Mesothelial cell of epicardium (in vitro differentiated cells): ENCODE measurements around the gene SUSD4. TPM values are rescaled to one million over a fixed set of nuclear protein-coding genes. Genes with fewer than 3 reads are reported as not detected.

Source experiments
- DNase-seq, 2 experiments: peaks; one replicate each; pipeline ENCODE4 v3.0.0; 2021; ENCODE audit warnings: low spot score in 2 of 2; ENCODE audit not compliant: unreplicated experiment in 2 of 2
- H3K27ac Mint-ChIP-seq: 2 replicates; pipeline ENCODE4 v1.8.0; 2021; ENCODE audit warnings: mixed read lengths
- H3K27me3 Mint-ChIP-seq: 2 replicates; pipeline ENCODE4 v1.8.0; 2021; ENCODE audit warnings: low read depth, mixed read lengths
- H3K36me3 Mint-ChIP-seq: 2 replicates; pipeline ENCODE4 v1.8.0; 2021; ENCODE audit warnings: mixed read lengths
- H3K4me1 Mint-ChIP-seq: 2 replicates; pipeline ENCODE4 v1.8.0; 2021; ENCODE audit warnings: mixed read lengths
- H3K4me3 Mint-ChIP-seq: 2 replicates; pipeline ENCODE4 v1.8.0; 2021; ENCODE audit warnings: mild to moderate bottlenecking, moderate library complexity, mixed read lengths
- H3K9me3 Mint-ChIP-seq: 2 replicates; pipeline ENCODE4 v1.8.0; 2021; ENCODE audit warnings: mixed read lengths
- total RNA-seq: library from RNA; stranded (reverse); gene quantifications from 3 replicates; pipeline ENCODE4 v1.2.1, GENCODE V29; 2021
- TF ChIP-seq, protein P1 (sequence below): fragments of 200-600 bp; sonication (generic); IDR thresholded peaks from one replicate; pipeline ENCODE4 v1.5.0; 2021; ENCODE audit warnings: antibody characterized with exemption; ENCODE audit not compliant: unreplicated experiment

The SUSD4 gene
- total RNA-seq, 1 donor from 2014 or later: 0.40 TPM

DNA sequence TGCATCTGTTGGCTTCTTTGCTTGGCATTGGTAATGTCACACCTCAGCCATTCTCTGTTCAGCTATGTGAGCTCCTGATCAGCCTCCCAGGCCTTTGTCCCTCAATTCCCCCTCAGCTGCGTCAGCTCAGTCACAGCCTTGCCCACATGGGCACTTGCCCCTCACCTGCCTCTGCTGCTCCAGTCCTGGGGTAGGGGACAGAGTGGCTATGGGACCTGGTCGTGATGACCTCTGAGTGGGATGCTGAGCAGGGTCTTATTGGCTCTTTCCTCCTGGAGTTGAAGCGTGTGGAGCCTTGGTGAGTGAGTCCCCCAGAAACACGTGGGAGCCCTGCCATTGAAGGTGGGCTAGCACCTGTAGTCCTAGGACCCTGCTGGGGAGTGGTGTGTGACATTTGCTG is 159.6 kb downstream of the SUSD4 start:
- H3K27me3 Mint-ChIP-seq: peaks cover 17% of the 10 kb centered on the region
- H3K4me3 Mint-ChIP-seq: no peak overlapping the region
- DNase-seq: no peak
- H3K4me1 Mint-ChIP-seq: no peaks in the 10 kb centered on the region
- TF ChIP-seq, protein P1, sequence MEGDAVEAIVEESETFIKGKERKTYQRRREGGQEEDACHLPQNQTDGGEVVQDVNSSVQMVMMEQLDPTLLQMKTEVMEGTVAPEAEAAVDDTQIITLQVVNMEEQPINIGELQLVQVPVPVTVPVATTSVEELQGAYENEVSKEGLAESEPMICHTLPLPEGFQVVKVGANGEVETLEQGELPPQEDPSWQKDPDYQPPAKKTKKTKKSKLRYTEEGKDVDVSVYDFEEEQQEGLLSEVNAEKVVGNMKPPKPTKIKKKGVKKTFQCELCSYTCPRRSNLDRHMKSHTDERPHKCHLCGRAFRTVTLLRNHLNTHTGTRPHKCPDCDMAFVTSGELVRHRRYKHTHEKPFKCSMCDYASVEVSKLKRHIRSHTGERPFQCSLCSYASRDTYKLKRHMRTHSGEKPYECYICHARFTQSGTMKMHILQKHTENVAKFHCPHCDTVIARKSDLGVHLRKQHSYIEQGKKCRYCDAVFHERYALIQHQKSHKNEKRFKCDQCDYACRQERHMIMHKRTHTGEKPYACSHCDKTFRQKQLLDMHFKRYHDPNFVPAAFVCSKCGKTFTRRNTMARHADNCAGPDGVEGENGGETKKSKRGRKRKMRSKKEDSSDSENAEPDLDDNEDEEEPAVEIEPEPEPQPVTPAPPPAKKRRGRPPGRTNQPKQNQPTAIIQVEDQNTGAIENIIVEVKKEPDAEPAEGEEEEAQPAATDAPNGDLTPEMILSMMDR: no peak
- no peaks in the 10 kb centered on the region for H3K9me3 Mint-ChIP-seq
- H3K36me3 Mint-ChIP-seq: no peaks in the 10 kb centered on the region
- no peak overlapping the region for H3K27ac Mint-ChIP-seq

DNA sequence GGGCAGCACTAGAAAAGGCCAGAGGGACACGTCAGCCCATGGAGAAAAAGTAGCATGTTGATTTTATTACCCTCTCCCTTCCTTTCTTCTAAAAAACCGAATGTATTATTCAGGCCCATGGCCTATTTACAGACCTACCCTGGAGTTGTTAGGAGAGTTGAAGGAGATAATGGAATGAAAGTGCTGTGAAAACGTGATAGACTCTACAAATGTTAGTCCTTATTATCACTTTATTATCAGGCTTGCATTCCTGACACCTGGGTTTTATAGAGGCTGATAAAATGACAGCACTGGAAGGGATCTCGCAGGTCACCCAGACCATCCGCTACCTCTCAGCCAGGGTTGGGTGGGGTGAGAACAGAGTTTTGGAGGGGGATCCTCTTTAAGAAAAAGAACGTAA is 160.3 kb downstream of the SUSD4 start:
- Mint-ChIP-seq H3K36me3 (no peaks in the 10 kb centered on the region), H3K4me3 (no peak overlapping the region), H3K27me3 (peaks cover 20% of the 10 kb centered on the region), H3K27ac (no peak overlapping the region), H3K9me3 (no peaks in the 10 kb centered on the region), H3K4me1 (no peaks in the 10 kb centered on the region)
- TF ChIP-seq, protein P1: no peak
- DNase-seq: no peak

DNA sequence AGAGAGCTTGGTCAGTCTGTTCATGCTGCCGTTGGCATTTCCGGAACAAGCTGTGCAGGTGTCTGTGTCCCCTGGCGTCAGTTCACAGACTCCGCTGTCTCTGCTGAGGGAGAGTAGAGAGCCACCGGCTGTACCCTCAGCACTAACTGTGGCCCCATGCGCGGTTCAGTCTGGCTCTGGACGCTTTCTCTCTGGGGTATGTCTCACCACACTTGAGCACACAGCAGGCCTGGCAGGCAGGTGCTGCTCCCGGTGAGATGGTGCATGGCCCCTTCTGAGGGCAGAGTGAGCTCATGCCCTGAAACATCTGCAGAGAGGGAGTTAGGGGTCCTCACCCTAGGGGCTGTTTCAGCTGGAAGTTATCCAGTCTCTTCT is 161.0 kb downstream of the SUSD4 start:
- no peak overlapping the region for H3K27ac Mint-ChIP-seq
- H3K36me3 Mint-ChIP-seq: no peaks in the 10 kb centered on the region
- TF ChIP-seq, protein P1: no peak
- no peak overlapping the region for H3K4me3 Mint-ChIP-seq
- H3K4me1 Mint-ChIP-seq: no peaks in the 10 kb centered on the region
- DNase-seq: no peak
- H3K27me3 Mint-ChIP-seq: peaks cover 26% of the 10 kb centered on the region
- no peaks in the 10 kb centered on the region for H3K9me3 Mint-ChIP-seq

- H3K4me1 Mint-ChIP-seq: no peaks in the 10 kb centered on the region
- no peak overlapping the region for H3K27ac Mint-ChIP-seq
- TF ChIP-seq, protein P1: no peak
- peaks cover 29% of the 10 kb centered on the region for H3K27me3 Mint-ChIP-seq
- no peaks in the 10 kb centered on the region for H3K36me3 Mint-ChIP-seq
- H3K9me3 Mint-ChIP-seq: no peaks in the 10 kb centered on the region
- no peak overlapping the region for H3K4me3 Mint-ChIP-seq
- no peak for DNase-seq
Measured at GRCh38 chr1:223202376-223203033, 161.5 kb downstream of the SUSD4 start.

- peaks cover 34% of the 10 kb centered on the region for H3K27me3 Mint-ChIP-seq
- H3K27ac Mint-ChIP-seq: no peak overlapping the region
- TF ChIP-seq, protein P1: no peak
Measured at GRCh38 chr1:223201967-223202366, 162.0 kb downstream of the SUSD4 start.

GRCh38 chr1:223200903-223201302 is 163.1 kb downstream of the SUSD4 start:
- TF ChIP-seq, protein P1: no peak
- no peak overlapping the region for H3K27ac Mint-ChIP-seq
- H3K9me3 Mint-ChIP-seq: no peaks in the 10 kb centered on the region
- no peak overlapping the region for H3K4me3 Mint-ChIP-seq
- no peaks in the 10 kb centered on the region for H3K4me1 Mint-ChIP-seq
- no peak for DNase-seq
- peaks cover 38% of the 10 kb centered on the region for H3K27me3 Mint-ChIP-seq
- no peaks in the 10 kb centered on the region for H3K36me3 Mint-ChIP-seq

More at GRCh38 chr1:223201967-223202366, 162.0 kb downstream of the SUSD4 start:
- Mint-ChIP-seq H3K4me1 (no peaks in the 10 kb centered on the region), H3K36me3 (no peaks in the 10 kb centered on the region), H3K9me3 (no peaks in the 10 kb centered on the region), H3K4me3 (no peak overlapping the region)
- DNase-seq: no peak
